Measurements from ENCODE around the gene KIF17. TPM values are rescaled to one million over a fixed set of nuclear protein-coding genes. Genes with fewer than 3 reads are reported as not detected.
"Not testable (repeated sequence)": the region's sequence is repeated elsewhere in the genome, so short reads cannot be mapped to it uniquely, and the experiment has no call there.

The KIF17 gene
- polyA plus RNA-seq, 1 donor, result 4.2 TPM

DNA sequence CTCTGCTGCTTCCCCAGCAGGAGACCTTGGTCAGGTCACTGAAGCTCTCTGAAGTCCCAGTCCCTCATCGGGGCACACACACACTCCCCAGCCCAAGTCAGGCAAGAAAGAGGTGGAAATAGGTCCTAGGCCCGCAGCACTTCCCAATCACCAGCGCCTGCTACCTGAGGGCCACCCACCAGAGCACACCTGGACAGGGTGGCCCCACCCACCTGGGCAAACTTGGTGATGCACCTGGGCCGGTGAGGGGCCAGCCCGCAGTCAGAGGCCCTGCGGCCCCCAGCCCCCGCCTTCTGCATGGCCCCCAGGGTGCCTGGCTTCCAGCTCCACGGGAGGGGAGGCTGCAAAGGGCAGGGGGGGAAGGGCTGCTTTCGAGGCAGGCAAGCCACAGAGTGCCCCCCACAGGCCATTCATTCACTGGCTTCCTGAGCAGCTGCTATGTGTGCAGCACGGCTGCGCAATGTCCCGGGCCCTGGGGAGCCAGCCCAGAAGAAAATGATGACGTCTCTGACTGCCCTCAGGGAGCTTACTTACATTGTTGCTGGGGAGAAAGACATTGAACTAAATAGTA is 10.0 kb upstream of the KIF17 start:
- no peak for DNase-seq

DNA sequence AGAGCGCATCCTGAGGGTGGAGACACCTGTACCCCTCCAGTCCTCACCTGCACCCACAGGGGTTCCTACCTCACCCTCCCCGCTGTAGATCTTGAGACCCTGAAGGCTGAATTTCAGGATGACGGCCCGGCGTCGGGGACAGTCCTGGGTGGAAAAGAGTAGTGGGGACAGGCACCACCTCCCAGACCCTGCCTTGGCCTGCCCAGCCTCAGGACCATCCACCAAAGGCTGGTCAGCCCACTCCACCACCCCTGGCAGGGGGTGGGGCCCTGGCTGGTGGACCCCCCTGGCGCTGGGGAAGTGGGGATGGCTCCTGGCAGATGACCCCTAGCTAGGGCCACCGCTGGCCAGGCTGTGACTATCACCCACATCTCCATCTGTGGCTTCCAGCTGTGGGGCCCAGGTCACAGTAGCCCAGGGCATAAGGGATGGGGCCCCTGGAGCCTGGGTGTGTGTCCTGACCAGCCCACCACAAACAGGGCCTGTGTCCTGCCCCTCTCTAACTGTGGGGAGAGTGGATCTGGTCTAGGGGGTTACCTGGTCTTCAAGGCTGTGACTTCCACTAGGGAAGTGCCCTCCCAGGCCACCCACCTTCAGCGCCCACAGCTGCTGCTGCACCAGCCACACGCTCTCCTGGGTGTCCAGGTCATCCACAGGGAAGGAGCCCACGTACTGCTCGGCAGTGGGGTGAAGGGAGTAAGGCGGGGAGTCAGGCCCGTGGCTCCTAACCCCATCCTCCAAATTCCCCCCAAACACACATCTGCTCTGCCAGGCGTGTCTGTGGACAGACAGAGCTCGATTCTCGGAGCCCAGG is 9.3 kb upstream of the KIF17 start:
- DNase-seq, result no peak

DNA sequence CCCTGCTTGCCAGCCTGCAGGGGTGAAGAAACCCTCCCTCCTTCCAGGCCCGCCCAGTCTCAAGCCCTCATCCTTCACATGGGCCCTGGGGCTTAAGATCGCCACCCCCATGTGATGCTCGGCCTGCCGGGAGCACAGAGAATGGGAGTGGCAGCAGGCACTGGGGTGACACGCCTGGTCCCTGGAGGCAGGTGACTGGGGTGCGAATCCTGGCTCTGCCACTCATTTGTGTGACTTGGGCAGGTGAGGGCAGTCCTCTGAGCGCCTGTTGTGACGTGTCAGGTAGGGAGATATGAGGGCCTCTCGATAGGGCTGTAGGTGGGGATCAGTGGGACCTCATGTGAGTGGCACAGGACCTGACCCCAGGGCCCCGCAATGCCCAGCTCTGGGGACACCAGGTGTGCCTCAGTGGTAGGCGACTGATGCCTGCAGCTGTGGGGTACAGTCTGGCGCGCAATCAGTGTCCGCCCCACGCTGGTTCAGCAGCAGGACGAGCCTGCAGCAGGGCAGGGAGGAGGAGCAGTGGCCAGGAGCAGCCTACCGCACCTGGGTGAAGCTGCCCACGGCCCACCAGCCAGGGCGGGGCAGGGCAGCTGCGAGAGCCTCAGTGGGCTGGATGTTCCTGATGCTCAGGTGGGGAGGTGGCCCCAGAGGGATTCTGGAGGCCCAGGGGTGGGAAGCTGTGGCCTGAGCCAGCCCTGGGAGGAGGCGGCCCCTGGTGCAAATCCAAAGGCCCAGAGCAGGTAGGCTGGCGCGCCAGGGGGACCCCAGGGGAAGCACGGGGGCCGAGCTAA is 8.5 kb upstream of the KIF17 start:
- no peak for DNase-seq

DNA sequence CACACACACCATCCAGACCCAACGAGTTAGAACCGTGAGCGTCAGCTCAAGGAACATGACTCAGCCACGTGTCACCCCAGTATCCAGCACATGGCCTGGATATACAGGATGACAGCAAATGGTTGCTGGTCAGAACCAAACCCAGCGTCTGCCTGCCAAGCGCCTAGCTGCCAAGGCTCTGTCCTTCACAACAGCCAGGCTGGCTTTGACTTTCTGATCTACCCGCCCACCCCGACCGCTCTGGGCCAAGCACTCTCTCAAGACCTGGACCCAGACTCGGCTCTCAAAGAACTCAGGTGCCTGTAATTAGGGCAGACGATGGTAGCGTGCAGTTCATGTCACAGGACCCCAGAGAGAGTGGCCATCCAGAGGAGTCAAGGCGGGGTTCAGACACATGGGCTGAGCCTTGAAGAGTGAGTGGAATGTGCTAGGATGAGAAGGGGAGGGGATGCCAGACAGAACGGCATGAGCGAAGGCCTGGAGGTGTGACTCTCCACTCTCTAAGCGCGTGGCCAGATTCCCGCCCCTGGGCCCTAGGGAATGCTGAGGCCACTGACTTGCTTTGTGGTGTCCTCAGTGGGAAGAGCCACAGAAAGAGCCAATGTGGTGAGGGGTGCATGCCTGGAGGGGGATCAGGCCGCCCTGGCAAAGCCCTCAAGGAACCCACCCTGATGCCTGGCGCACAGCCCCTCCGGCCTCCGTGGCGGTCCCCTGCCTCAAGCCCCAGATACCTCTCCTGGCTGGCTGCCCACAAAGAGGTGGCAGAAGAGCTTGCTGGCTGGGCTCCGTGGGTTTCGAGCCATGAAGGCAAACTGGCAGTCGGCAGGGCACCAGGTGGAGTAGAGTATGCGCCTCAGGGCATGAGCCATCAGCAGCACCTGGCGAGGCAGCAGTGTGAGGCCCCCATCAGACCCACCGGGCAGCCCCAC is 7.6 kb upstream of the KIF17 start:
- no peak for DNase-seq

DNA sequence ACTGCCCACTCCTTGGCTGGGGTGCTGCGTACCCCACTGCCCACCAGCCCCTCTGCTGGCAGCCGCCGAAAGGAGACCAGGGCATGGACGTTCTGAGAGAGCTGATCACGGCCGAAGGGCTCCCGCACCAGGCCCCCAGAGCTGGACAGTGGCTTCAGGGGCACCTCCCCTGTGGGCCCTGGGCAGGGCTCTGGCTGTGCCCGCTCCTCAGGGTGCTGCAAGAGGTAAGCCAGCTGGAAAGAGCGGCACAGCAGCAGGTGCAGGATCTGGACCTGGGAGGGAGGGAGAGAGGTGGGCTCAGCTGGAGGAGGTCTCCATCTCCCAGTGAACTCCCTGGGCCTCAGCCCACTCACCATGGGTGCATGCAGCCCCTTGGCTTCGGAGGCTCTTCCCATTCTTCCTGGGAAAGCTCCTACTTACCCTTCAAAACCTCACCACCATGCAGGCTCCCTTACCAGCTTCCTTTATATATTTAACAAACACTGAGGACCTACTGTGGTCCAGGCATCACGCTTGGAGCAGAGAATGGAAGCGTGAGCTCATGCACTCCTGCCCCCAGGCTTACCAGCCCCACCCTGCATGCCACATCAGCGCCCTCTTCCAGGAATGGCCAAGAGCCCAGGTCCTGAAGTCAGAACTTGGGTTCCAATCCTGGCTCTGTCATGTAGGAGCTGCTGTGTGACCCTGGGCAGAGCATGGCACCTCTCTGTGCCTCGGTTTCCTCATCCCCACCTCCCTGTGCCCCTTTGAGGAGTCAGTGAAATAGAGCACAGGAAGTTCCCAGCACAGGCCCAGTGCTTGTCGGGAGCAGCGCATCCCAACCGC is 6.8 kb upstream of the KIF17 start:
- DNase-seq, result no peak

DNA sequence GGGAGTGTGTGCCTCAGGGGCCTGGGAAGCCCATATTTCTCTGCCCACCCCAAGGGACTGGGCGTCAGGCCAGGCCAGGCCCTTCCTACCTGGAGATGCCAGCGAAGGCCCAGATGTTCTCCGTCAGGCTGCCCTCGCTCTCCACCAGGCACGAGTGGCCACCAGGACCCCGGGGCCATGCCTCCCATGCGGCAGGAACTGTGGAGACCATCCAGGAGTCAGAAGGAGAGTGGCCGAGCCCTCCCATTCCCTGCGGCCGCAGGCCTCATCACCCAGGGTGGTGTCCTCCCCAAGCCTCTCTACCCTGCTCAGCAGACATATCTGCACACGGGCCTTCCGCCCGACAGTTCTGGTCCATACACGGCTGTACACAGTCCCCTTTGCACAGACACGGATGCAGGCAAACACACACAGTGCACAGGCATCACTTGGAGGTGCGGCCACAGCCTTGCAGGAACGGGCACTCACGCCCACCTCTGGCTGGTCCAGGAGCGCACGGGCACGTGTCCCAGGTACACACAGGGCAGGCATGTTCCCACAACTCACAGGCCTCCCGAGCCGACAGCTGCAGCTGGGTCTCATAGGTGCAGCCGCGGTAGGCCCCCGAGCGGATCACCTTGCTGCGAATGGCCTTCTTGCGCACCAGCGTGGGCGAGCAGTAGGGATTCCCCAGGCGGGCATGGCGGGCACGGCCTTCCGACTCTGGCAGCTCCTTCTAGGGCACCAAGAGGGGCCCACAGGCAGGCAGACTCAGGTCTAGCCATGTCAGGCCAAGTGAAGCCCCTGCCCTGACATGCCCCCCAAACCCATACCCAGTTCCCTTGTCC is 5.9 kb upstream of the KIF17 start:
- DNase-seq, result no peak

DNA sequence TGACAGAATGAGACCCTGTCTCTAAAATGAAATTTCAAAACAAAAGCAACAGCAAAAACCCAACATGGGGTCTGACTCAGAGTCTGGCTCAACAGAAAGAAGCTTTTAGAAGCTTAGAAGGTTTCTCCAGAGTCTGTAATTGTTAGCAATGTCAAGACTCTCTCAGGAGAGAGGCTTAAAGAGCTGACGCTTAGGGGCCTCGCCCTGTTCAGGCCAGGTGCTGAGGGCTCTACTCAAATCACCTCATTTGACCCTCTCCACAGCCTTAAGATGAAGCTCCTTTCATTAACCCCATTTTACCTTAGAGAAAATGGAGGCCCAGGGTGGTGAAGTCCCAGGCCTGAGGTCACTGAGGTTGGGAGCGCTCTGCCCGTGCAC is 5.3 kb upstream of the KIF17 start:
- DNase-seq, result no peak

DNA sequence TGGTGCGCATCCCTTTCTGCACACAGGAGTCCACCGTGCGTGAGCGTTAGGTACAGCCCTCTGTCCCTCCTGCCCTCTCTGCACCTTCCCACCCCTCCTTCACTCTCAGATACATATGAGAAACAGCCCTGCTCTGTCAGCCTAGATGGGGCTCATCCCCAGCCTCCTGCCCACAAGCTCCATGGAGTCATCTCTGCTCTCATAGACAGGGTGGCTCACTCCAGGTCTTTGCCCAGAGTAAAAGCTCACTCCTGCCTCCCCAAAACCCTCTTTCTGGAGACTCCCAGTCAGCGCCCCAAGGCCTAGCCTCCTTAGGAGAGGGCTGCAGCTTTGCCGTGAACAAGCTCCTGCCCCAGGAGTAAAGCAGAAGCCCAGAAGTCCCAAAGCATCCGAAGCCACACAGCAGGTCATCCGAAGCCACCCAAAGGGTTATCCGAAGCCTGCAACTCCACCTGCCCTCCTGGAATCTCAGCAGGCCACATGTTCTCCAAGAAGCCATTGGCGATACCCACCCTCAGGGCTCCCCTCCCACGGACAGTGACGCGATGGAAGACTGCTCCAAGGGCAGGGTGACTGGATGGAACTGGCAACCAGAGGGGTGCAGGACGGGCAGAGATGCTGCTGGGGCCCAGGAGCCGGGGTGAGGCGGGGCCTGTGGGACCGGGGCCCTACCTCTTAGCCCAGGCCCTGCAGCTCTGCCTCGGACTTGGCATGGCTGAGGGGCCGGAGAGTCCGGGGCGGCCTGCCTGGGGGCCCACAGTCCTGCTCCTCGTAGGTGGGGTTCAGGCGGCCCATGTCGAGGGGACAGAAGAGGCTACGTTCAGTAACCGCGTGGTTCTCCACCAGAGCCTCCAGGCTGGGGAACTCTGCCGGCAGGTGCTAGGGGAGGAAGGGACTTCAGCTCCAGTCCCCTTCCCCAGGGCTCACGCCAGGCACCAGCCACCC is 3.6 kb upstream of the KIF17 start:
- DNase-seq, result no peak

DNA sequence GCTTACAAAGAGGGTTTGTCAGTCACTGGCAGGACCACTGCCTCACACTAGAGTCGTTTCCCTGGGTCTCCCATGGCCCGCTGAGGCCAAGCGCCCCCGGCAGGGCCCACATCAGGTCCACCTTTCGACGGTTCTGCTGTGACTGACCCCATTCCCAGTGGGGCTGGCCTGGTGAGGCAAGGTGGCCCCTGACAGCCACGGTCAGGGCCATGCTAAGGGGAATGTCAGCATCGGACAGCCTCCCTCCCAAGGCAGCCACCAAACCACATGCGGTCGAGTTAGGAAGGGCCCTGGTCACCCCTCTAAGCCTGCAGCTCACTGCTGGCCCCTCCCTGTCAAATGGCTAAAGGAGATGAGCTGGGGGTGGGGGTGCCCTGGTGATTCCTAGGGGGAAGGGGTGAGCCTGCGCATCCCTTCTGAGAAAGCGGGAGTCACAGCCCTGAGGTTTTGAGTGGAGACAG is 2.9 kb upstream of the KIF17 start:
- DNase-seq, result no peak

DNA sequence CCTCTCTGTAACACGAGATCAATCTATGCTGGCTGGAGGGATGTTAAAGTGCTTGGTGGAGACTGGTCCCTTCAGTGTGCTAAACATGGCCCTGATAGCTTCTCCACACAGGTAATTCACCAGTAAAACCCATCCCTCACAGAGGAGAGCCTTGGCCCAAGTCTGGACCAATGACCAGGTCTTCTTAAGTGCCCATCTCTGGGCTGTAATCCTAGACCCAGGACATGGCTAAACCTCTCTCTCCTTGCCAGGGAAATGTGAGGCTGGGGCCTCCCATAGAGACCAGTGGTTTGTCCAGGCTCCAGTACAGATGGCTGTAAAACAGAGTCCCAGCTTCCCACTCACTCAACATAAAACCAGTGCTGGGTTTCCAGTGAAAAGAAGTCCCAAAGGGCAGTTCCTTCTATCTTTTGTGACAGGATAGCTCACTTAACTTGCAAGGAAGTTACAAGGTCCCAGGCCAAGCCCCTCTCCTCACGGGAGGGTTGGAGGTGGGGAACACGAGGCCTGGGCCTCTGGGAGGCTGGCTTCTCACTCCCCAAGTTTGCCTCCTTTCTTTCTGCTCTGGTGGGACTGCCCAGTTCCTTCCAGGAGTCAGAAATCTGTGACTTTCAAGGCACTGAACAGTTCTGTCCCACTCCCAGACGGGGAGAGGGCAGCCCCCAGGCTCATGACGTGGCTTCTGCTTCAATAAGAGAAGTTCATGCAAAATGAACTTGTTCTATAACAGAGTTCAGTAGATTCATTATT is 2.2 kb upstream of the KIF17 start:
- DNase-seq, result no peak

DNA sequence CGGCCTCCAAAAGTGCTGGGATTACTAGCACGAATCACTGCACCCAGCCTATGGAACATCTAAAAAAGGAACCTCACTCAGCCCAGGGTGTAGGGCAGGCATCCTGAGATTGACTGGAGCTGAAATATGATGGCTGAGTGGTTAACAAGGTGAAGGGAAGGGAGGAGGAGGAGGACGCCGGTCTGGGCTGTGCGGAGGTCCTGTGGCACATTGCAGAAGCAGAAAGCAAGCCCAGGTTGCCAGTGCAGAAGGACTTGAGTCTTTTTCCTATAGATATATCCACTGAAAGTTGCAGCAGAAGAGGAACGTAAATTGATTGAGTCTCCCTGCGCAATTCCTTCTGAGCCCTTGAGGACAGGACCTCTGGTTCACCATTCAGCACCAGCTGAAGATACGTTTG is 1.5 kb upstream of the KIF17 start:
- DNase-seq, result no peak

DNA sequence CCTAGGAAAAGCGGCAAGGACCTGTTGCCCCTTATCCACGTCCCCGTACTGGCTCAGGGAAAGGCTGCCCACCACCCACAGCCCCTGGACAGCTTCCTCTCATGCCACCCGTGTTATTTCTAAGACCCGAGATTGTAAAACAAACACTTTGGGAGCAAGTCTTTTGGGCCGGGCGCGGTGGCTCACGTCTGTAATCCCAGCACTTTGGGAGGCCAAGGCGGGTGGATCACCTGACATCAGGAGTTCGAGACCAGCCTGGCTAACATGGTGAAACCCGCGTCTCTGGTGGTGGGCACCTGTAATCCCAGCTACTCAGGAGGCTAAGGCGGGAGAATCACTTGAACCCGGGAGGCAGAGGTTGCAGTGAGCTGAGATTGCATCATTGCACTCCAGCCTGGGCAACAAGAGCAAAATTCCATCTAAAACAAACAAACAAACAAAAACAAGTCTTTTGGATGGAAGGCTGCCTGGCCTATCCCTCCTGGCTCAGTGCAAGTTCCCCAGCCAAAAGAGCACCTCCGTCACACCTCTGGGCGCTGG is 606 bp upstream of the KIF17 start:
- DNase-seq, result not testable (repeated sequence)

DNA sequence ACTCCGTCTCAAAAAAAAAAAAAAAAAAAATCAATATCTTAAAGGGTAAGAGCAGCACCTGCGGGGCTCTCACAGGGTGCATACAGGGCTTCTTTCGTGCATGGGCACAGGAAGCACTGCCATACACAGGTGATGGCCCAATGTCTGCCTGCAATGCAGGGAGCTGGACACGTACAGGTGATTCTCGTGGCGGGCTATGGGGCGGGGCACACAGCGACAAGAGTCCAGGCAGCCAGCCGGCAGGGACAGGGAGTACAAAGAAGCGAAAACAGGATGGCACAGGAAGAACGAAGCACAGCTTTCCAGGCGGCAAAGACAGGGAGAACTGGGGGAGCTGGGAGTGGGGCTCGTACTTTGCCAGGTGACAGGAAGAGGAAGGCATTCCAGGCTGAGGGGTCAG is 1.6 kb downstream of the KIF17 start:
- DNase-seq, result no peak

DNA sequence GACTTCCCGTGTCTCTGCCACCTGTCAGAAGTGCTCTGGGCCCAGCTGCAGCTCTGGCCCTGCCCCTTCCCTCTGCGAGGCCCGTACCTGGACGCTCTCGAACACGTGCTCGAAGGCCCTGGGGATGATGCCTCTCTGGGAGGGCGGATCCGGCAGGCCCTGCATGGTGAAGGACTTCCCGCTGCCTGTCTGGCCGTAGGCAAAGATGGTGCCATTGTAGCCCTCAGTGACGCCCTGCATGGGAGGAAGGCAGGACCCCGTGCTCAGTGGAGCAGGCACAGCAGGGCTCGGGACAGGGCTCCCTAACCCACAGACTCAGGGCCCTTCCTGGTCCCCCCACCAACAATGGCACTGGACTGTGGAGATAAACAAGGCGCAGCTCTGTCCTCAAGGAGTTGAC is 2.4 kb downstream of the KIF17 start:
- DNase-seq, result no peak

DNA sequence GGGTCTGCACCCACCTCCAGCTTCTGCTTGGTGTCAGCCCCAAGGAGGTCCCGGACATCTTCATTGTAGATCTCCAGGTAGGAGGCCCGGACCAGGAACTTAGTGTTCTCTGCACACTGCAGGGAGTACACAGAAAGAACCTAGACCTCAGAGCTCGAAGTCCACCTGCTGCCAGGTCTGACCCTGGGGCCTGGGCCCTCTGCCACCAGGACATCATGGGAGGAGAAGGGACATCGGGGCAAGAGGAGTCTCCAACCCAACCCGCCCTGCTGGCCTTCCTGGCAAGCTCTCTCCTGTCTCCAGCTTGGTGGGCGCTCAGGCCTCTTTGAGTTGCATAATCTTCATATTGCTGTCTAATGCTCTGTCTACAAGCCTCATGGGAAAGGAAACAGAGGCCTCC is 4.4 kb downstream of the KIF17 start:
- no peak for DNase-seq

DNA sequence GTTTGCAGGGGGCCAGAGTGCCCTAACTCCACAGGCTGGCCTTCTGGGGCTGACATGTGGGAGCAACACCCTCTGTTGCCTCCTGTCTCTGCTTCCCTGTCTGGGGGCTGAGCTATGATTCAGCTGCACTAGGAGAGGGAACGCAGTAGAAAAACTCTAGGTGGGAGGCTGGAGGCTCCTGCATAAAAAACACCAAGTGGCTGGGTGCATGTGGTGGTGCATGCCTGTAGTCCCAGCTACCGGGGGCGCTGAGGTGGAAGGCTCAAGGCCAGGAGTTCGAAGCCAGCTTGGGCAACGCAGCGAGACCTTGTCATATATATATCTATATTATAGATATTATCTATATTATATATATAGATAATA is 5.6 kb downstream of the KIF17 start:
- DNase-seq, result no peak

DNA sequence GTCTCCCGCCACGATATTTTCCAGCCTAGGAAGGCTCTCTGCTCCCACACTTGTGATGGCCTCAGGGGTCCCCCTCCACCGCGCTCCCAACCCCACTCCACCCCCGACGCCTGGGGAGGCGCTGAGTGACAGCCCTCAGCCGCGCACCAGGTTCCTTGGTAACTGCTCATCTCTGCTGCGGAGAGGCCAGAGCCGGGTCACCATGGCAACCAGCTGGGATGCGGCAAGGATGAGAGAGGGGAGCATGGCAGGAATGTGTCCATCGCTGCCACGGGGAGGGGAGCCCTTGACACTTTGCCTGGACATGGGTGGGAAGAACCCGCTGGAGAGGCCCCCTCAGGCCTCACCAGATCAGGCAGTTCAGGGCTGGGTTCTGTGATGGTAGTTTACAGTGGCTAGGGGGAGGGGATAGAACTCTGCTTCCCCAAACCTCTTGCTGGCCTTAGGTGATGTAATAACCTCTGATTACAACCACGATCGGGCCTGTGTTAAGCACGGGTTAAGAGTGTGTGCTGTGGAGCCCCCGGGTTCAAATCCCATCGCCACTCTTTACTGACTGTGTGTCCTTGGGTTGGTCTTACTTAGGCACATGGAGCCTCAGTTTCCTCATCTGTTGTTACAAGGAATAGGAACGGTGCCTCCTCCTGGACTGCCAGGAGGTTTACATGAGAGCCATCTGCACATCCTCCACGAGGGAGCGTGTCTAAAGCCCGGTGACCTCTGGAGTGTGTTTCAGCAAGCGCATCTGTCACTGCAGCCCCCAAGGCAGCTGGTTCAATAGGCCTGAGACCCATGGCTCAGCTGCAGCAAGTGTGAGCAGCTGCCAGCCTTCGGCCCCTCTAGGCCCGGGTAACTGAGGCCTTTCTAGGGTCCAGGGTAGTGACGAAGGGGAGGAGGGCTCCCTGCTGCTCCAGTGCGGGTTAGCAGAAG is 6.3 kb downstream of the KIF17 start:
- no peak for DNase-seq

All from hindlimb muscle (tissue), 1 donor.